Epithelial cell of esophagus (primary cell): ENCODE measurements around the gene RAB40B.

Source experiments
- DNase-seq: peaks from one replicate; pipeline ENCODE4 v3.0.0; 2010; ENCODE audit warnings: low read depth
- H3K4me3 ChIP-seq: 2 replicates; pipeline ENCODE4 v1.5.1; 2011; ENCODE audit warnings: mild to moderate bottlenecking, low read length, control low read depth
- CTCF ChIP-seq: IDR thresholded peaks from 2 replicates; pipeline ENCODE4 v1.5.1; 2011; ENCODE audit warnings: low read depth, mild to moderate bottlenecking, low read length, control low read depth, inconsistent platforms; ENCODE audit not compliant: insufficient read depth; ENCODE audit errors: missing control alignments

RAB40B gene

DNA sequence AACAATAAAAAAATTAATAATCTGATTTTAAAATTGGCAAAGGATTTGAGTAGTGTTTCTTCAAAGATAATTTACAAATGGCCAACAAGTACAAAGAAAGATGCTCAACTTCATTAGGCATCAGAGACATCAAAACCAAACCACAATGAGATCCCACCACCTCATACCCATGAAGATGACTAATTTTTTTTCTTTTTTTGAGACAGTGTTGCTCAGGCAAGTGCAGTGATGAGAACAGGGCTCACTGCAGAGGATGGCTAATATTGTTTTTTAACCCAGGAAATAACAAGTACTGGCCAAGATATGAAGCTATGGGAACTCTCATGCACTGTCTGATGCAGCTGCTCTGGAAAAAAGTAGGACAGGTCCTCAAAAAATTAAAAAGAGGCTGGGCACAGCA is 65.2 kb downstream of the RAB40B start:
- no peak overlapping the region for H3K4me3 ChIP-seq
- TF ChIP-seq CTCF, result no peak
- DNase-seq, result no peak

DNA sequence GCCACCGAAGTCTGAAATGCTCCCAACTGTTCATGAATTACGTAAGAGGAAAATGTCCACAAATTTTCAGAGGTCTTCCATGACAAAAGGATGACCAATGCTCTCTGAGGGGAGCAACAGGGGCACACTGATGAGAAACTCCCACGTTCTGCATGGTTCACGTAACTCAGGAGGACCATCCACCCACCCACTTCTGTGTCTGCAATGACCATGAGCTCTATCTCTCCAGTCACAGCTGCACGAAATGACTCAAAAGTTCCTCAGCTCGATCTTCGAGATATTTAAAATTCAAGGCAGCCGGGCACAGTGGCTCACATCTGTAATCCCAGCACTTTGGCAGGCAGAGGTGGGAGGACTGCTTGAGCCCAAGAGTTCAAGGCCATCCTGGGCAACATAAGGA is 66.0 kb downstream of the RAB40B start:
- no peak for TF ChIP-seq CTCF
- H3K4me3 ChIP-seq, result no peak overlapping the region
- no peak for DNase-seq

DNA sequence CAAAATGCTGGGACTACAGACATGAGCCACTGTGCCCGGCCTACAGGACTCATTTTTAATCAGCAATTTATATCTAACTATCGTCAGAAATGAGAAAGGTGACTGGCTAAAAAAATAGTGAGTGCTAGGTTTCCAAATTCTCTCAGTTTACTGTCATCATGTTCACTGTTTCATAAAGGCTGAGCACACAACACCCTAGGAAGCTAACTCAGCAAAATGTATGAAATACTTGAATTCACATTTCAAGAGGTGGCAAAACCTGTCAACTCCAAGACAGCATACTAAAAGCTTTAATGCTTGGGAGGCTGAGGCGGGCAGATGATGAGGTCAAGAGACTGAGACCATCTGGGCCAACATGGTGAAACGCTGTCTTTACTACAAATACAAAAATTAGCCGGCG is 67.0 kb downstream of the RAB40B start:
- no peak for DNase-seq
- no peak for TF ChIP-seq CTCF
- H3K4me3 ChIP-seq, result no peak overlapping the region

DNA sequence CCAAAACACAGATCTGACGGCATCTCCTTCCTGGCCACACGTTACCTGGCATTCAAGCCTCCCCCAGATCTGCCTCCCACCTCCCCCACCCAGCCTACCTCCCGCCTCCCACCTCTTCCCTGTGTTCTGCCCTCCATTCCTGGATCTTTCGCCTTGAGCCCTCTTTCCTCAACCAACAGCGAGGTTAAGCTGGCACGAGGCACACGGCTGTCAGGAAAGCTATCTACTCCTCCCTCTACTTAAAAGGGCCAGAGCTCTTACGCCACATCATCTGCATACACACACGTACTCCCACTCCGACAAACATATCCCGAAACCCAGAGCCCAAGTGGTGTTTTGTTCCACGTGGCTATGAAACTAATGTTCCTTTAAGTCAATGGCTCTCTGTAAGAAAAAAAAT is 68.3 kb downstream of the RAB40B start:
- DNase-seq, result no peak
- TF ChIP-seq CTCF, result no peak
- no peak overlapping the region for H3K4me3 ChIP-seq

DNA sequence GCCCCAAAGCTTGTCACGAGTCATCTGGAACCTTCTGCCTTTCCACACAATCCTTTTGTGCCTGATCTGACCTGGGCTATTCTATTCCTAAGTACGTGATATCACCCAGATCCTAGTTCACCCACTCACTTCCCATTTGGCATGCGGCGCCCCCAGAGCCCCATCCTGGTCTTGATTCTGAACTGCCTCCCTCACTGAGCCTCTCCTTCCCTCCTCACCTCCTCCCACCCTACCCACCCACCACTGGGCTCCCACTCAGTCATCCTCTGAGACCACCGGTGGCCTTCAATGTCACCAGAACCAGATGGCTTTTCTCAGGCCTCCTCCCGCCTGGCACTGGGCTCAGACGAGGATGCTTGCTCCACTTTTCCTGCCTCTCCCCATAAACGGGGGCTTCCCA is 68.8 kb downstream of the RAB40B start:
- TF ChIP-seq CTCF, result no peak

DNA sequence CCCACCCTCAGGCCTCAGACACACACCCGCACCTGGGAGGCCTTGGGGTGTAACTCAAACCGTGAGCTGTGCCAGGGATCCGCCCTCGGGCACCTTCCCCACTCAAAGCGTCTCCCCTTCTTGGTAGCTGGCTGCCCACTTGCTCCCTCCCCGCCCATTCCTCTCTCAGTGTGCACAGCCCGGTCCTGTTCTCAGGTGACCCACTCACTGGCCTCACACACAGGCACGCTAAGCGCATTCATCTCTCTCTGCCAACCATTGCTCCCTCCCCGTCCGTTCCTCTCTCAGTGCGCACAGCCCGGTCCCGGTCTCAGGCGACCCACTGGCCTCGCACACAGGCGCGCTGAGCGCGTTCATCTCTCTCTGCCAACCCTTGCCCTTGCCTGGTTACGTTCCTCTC is 71.1 kb downstream of the RAB40B start:
- no peak for DNase-seq
- no peak for TF ChIP-seq CTCF
- no peak overlapping the region for H3K4me3 ChIP-seq

More for the DNA sequence above, 68.8 kb downstream of the RAB40B start:
- no peak overlapping the region for H3K4me3 ChIP-seq
- DNase-seq, result no peak

DNA sequence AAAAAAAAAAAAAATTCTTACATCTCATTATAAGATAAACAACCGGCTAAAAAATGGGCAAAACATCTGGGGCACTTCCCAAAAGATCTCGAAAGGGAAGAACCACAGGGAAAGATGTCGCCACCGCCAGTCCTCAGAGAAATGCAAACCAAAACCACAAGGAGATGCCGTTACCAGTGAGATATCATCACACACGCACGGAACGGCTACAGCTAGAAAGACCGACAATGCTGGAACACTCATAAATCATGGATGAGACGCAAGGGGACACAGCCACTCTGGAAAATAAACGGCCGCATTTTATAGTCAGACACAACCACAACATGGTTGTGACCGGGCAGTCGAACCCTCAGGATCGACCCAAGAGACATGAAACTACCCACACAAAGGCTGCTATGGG is 74.8 kb downstream of the RAB40B start:
- TF ChIP-seq CTCF, result no peak
- DNase-seq, result no peak
- no peak overlapping the region for H3K4me3 ChIP-seq
